ENCODE data around the gene CNPY4.
A peak's percentile ranks its signal among the peaks of the same experiment; 100 is the strongest.

Gene CNPY4, protein sequence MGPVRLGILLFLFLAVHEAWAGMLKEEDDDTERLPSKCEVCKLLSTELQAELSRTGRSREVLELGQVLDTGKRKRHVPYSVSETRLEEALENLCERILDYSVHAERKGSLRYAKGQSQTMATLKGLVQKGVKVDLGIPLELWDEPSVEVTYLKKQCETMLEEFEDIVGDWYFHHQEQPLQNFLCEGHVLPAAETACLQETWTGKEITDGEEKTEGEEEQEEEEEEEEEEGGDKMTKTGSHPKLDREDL

DNA sequence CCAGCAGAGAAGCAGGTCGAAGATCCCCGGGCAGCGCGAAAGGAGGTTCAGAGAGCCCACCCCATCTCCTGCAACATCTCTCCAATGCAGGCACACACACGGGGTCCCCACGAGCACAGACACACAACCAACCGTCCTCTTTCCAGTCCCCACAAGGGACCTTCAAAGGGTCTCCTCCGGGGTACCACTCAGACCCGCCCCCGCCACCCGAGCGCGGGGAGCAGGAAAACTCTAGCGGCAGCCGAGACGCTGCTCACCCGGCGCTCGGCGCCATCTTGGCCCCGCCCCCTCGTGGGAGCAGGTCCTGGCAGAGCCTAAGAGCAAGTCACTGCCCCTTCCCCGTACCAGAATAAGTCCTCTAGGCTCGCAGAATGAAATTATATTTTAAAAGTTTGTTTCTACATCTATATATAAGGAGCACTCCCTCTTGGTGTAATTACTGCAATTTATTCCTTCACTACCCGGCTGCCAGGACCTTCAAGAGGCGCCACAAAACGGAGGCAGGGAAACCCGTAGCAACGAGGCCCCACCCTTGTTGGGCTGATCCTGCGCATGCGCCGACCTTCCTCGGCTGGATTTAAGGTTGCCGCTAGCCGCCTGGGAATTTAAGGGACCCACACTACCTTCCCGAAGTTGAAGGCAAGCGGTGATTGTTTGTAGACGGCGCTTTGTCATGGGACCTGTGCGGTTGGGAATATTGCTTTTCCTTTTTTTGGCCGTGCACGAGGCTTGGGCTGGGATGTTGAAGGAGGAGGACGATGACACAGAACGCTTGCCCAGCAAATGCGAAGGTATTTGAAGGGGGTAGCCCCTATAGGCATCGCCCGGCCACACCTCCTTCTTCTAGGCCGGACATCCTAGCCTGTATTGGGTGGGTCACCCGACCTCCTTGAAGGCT is at the start of gene CNPY4, which contains the start of gene TAF6:
Gene CNPY4, plus strand, starts transcription at position 563 of the 898 bp plus-strand sequence. Its CDS starts 111 bp downstream, at position 674.
Gene TAF6, minus strand, starts transcription at position 287 of the 898 bp plus-strand sequence. CDS start 5,149 bp downstream, outside the sequence.
- Histone ChIP-seq H3K4me1 (ENCODE audit: control insufficient read depth, low read depth, low read length) (peaks cover 6% of the 10 kb centered on the region), H3K27me3 (ENCODE audit: control insufficient read depth, insufficient read depth, low read length) (no peaks in the 10 kb centered on the region), H3K9me3 (ENCODE audit: control insufficient read depth, low read depth, low read length) (no peaks in the 10 kb centered on the region), H3K36me3 (ENCODE audit: control insufficient read depth, low read depth, low read length) (no peaks in the 10 kb centered on the region), H3K4me3 (ENCODE audit: low read length) (peak within 1 kb of the TSS; percentile 85), H3K27ac (ENCODE audit: low read length) (peak within 1 kb of the TSS; percentile 83), H3K9ac (ENCODE audit: low read length) (peak within 1 kb of the TSS; percentile 83)

DNA sequence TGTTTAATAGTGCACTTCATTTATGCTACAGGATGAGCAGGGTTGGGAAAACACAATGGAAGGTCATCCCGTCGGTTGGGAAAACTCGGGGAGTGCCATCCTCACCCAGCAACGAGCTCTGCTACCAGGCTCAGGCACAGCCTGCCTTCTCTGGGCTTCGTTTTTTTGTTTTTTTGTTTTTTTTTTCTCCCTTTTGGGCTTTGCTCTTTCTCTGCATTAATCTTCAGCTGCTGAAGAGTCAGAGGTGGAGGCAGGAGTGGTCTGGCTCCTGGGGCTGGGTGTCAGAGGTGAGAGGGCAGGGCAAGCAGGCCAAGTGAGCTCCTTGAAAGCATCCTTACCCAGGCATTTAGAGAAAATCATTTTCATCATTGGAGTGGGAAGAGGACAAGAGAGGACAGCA is 49.4 kb upstream of the CNPY4 start:
- Histone ChIP-seq H3K27ac (ENCODE audit: low read length) (no peak overlapping the region), H3K9me3 (ENCODE audit: control insufficient read depth, low read depth, low read length) (peaks cover 38% of the 10 kb centered on the region), H3K9ac (ENCODE audit: low read length) (no peak overlapping the region), H3K36me3 (ENCODE audit: control insufficient read depth, low read depth, low read length) (peaks cover 63% of the 10 kb centered on the region), H3K4me3 (ENCODE audit: low read length) (no peak overlapping the region), H3K27me3 (ENCODE audit: control insufficient read depth, insufficient read depth, low read length) (no peaks in the 10 kb centered on the region), H3K4me1 (ENCODE audit: control insufficient read depth, low read depth, low read length) (no peaks in the 10 kb centered on the region)

DNA sequence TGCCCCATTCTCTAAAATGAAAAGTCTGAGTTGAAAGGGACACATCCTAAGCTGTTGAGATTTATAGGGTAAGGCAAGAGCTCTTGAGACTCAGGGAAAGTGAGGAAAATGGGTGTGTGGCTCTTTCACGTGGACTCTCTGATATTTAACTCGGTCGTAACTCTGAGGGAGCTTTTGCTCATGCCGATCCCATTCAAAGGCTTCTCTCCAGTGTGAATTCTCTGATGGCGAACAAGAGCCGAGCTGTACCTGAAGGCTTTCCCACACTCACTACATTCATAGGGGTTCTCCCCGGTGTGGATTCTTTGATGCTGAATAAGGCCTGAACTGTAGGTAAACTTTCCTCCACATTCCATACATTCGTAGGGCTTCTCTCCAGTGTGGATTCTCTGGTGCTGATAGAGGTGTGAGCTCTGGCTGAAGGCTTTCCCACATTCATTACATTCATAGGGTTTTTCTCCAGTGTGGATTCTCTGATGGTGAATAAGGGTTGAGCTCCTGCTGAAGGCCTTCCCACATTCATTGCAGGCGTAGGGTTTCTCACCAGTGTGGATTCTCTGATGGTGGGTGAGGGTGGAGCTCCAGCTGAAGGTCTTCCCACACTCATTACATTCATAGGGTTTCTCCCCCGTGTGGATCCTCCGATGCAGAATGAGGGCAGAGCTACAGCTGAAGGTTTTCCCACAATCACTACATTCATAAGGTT is 48.3 kb upstream of the CNPY4 start:
- Histone ChIP-seq H3K36me3 (ENCODE audit: control insufficient read depth, low read depth, low read length) (peaks cover 71% of the 10 kb centered on the region), H3K9me3 (ENCODE audit: control insufficient read depth, low read depth, low read length) (peaks cover 38% of the 10 kb centered on the region), H3K4me3 (ENCODE audit: low read length) (no peak overlapping the region), H3K27ac (ENCODE audit: low read length) (no peak overlapping the region), H3K9ac (ENCODE audit: low read length) (no peak overlapping the region), H3K4me1 (ENCODE audit: control insufficient read depth, low read depth, low read length) (no peaks in the 10 kb centered on the region), H3K27me3 (ENCODE audit: control insufficient read depth, insufficient read depth, low read length) (no peaks in the 10 kb centered on the region)

DNA sequence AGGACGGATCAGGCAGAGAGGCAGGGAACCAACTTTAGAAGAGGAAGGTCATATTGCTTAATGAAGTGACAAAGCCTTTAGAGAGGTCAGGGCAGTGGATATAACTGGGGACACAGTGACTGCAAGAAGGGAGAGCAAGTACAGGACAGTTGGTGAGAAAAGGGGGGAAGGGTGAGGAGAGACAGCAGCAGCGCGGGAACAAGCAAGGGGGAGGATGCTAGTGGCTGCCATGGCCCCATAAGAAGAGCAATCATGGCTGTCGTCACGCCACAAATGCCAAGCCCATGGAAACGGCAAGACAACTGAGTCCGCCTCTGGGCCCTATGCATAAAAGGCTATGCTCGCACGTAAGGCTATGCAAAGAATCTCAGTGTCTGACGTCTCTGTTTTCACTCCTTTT is 47.0 kb upstream of the CNPY4 start:
- peaks cover 38% of the 10 kb centered on the region for H3K9me3 ChIP-seq (ENCODE audit: control insufficient read depth, low read depth, low read length)
- no peak overlapping the region for H3K9ac ChIP-seq (ENCODE audit: low read length)

DNA sequence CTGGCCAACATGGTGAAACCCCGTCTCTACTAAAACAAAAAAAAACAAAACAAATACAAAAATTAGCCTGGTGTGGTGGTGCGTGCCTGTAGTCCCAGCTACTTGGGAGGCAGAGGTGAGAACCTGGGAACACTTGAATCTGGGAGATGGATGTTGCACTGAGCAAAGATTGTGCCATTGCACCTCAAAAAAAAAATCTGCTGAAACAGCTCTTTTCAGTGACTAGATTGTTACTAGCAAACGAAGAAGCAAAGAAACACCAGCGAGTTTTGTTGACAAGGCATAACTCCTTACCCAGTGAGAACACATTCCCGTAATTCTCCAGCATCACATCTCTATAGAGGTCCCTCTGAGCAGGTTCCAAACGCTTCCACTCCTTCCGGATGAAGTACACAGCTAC is 44.6 kb upstream of the CNPY4 start:
- Histone ChIP-seq H3K27ac (ENCODE audit: low read length) (no peak overlapping the region), H3K27me3 (ENCODE audit: control insufficient read depth, insufficient read depth, low read length) (no peaks in the 10 kb centered on the region), H3K4me3 (ENCODE audit: low read length) (no peak overlapping the region), H3K4me1 (ENCODE audit: control insufficient read depth, low read depth, low read length) (no peaks in the 10 kb centered on the region), H3K9ac (ENCODE audit: low read length) (no peak overlapping the region), H3K9me3 (ENCODE audit: control insufficient read depth, low read depth, low read length) (peaks cover 38% of the 10 kb centered on the region), H3K36me3 (ENCODE audit: control insufficient read depth, low read depth, low read length) (peaks cover 93% of the 10 kb centered on the region)

More for the DNA sequence above, 47.0 kb upstream of the CNPY4 start:
- no peak overlapping the region for H3K4me3 ChIP-seq (ENCODE audit: low read length)
- peaks cover 83% of the 10 kb centered on the region for H3K36me3 ChIP-seq (ENCODE audit: control insufficient read depth, low read depth, low read length)
- no peaks in the 10 kb centered on the region for H3K27me3 ChIP-seq (ENCODE audit: control insufficient read depth, insufficient read depth, low read length)
- no peaks in the 10 kb centered on the region for H3K4me1 ChIP-seq (ENCODE audit: control insufficient read depth, low read depth, low read length)
- H3K27ac ChIP-seq (ENCODE audit: low read length): no peak overlapping the region

DNA sequence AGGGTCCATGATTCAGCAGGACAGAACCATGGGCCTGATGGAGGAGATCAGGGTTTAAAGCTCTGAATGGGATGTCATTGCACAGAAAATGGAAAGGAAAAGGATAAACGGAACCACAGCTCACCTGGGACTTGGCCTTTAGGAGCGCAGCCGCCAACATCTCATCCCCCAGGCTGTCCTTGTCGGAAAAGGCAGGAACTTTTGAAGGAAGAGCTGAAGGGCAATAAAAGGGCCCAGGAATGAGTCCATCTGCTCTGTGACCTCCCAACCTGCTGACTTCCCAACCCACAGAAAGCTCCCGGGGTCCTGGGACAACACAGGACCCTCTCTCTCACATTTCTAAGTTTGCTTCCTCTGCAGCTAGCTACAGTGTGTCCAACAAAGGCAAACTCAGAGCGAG is 44.0 kb upstream of the CNPY4 start:
- Histone ChIP-seq H3K9me3 (ENCODE audit: control insufficient read depth, low read depth, low read length) (peaks cover 34% of the 10 kb centered on the region), H3K27me3 (ENCODE audit: control insufficient read depth, insufficient read depth, low read length) (no peaks in the 10 kb centered on the region), H3K27ac (ENCODE audit: low read length) (no peak overlapping the region), H3K4me1 (ENCODE audit: control insufficient read depth, low read depth, low read length) (no peaks in the 10 kb centered on the region), H3K4me3 (ENCODE audit: low read length) (no peak overlapping the region), H3K9ac (ENCODE audit: low read length) (no peak overlapping the region), H3K36me3 (ENCODE audit: control insufficient read depth, low read depth, low read length) (peaks cover 87% of the 10 kb centered on the region)

DNA sequence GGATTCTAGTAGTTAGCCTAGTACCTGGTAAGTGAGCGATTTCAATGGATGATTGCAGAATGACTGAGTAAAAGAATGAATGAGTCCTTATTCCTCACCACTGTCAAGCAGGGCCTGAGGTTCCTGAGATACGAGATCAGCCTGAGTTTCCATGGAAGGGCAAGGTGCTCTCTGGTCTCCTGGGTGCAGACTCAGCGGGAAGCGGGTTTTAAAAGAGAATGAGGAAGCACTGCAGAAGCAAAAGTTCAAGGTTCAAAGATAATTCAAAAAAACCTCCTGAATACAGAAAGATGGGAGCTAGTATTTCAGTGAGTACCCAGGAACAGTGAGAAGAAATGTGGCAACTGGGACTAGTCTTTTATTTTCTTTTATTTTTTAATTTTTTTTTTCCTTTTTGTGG is 42.2 kb upstream of the CNPY4 start:
- no peak overlapping the region for H3K9ac ChIP-seq (ENCODE audit: low read length)
- H3K27ac ChIP-seq (ENCODE audit: low read length): no peak overlapping the region
- no peak overlapping the region for H3K4me3 ChIP-seq (ENCODE audit: low read length)
- H3K27me3 ChIP-seq (ENCODE audit: control insufficient read depth, insufficient read depth, low read length): no peaks in the 10 kb centered on the region
- no peaks in the 10 kb centered on the region for H3K4me1 ChIP-seq (ENCODE audit: control insufficient read depth, low read depth, low read length)
- peaks cover 69% of the 10 kb centered on the region for H3K36me3 ChIP-seq (ENCODE audit: control insufficient read depth, low read depth, low read length)
- H3K9me3 ChIP-seq (ENCODE audit: control insufficient read depth, low read depth, low read length): peaks cover 16% of the 10 kb centered on the region

DNA sequence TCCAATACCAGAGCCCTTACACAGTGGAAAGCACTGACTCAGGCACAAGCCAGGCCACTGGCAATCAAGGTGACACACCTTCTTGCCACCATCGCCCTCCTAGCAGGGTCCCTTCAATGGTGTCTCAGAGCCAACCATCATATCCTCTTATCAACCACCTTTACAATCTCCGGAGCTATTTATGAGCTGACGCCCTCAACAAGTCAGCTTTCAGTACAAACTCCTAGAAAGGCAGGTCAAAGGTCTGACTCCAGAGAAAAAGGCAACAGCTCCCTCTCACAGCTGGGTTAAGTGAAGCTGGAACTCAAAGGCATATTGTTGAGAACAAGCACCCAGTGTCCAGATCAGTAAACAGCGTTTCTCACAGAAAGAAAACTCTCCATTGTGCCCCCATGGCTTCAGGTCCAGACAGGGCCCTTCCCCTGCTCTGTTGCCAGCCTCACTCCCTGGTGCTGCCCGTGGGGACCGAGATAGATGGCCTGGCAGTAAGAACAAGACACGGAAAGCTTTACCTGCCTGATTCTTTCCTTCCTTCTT is 40.3 kb upstream of the CNPY4 start:
- Histone ChIP-seq H3K4me1 (ENCODE audit: control insufficient read depth, low read depth, low read length) (peaks cover 9% of the 10 kb centered on the region), H3K9me3 (ENCODE audit: control insufficient read depth, low read depth, low read length) (no peaks in the 10 kb centered on the region), H3K36me3 (ENCODE audit: control insufficient read depth, low read depth, low read length) (peaks cover 50% of the 10 kb centered on the region), H3K27me3 (ENCODE audit: control insufficient read depth, insufficient read depth, low read length) (no peaks in the 10 kb centered on the region), H3K27ac (ENCODE audit: low read length) (no peak overlapping the region), H3K4me3 (ENCODE audit: low read length) (no peak overlapping the region), H3K9ac (ENCODE audit: low read length) (no peak overlapping the region)

DNA sequence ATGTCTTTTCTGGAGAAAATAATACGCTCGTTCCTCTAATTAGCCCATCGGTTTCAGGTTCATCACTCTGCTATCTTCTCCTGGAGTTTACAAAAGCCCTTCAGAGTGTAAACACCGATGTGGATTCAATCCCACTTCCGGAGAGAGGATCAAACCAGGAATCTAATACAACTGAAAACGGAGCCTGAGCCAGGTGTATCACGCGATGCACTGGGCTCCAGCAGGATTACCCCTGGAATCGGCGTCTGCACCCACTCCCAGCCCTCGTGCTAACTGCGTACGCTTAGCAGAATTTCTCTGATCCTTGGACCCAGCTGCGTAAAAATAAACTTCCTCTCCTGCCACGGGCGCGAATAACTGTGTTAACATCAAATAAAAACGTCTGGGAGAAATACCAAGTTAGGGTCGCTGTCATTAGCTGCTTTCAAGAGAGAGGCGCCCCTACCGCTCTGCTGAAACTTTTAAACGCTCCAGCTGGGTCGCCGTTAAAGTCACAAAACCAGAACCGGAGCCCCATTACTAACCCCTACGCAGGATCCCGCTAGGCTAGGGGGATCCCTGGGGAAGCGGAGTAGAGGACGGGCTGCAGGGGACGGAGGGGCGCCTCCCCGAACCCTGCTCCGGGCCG is 38.4 kb upstream of the CNPY4 start:
- peaks cover 9% of the 10 kb centered on the region for H3K4me1 ChIP-seq (ENCODE audit: control insufficient read depth, low read depth, low read length)
- H3K27me3 ChIP-seq (ENCODE audit: control insufficient read depth, insufficient read depth, low read length): no peaks in the 10 kb centered on the region
- H3K9ac ChIP-seq (ENCODE audit: low read length): peak overlapping the region; percentile 96
- no peaks in the 10 kb centered on the region for H3K9me3 ChIP-seq (ENCODE audit: control insufficient read depth, low read depth, low read length)
- H3K4me3 ChIP-seq (ENCODE audit: low read length): peak overlapping the region; percentile 80
- peaks cover 31% of the 10 kb centered on the region for H3K36me3 ChIP-seq (ENCODE audit: control insufficient read depth, low read depth, low read length)
- peak overlapping the region; percentile 54 for H3K27ac ChIP-seq (ENCODE audit: low read length)

DNA sequence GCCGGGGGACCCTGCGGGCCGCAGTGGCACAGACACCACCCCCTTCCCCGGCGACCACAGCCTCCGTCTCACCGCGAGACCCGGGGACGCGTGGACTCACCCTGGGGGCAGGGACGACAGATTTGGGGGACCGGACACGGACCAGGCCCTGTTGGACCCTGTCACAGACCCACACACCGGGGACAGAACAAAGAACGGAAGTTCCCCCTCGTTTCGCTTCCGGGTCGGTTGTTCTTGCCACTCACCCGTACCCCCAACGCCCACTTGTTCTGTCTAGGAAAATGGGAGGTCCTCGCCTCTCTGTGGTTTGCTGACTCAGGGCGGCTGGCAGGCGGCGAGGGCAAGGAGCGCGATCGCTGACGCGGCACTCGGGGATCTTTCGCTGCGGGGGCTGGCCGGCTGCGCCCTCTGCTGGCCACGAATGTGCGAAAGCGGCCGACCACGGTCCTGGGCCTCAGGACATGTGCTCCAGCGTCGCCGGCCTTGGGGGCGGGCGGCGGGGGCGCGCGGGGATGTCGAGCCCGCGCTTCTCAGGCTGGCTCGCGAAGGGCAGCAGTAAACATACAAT is 37.8 kb upstream of the CNPY4 start, which contains the start of gene ZNF3:
Gene ZNF3, minus strand, starts transcription at position 189 of the 568 bp plus-strand sequence. CDS start 4,366 bp downstream, outside the sequence.
- Histone ChIP-seq H3K9ac (ENCODE audit: low read length) (peak within 1 kb of the TSS; percentile 96), H3K9me3 (ENCODE audit: control insufficient read depth, low read depth, low read length) (no peaks in the 10 kb centered on the region), H3K36me3 (ENCODE audit: control insufficient read depth, low read depth, low read length) (peaks cover 25% of the 10 kb centered on the region), H3K4me3 (ENCODE audit: low read length) (peak within 1 kb of the TSS; percentile 80), H3K27ac (ENCODE audit: low read length) (peak within 1 kb of the TSS; percentile 54), H3K4me1 (ENCODE audit: control insufficient read depth, low read depth, low read length) (peaks cover 9% of the 10 kb centered on the region), H3K27me3 (ENCODE audit: control insufficient read depth, insufficient read depth, low read length) (no peaks in the 10 kb centered on the region)

Measured in iPS-18a (cell line).